ENCODE measurements around the gene LGR4.

LGR4 gene

DNA sequence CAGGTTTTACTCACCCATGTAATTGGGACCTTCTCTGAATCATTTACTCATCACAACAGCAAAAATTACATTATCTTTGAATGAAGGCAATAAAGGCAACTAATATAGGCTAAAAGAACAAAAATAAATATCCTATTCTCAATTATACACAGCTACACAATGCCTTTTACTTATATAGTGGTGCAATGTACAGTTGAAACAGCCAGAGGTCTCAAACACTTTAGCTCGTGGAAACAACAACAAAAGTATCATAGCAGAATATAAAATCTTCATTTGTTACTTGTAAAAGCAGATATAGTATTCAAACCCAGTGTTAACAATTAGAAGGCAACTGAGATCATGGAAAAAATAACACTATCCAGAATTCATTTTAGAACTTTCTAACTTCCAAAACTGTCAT lies 88.9 kb downstream of the LGR4 start:
- Histone ChIP-seq H3K4me1 (no peaks in the 10 kb centered on the region), H3K4me3 (ENCODE audit: low read depth, low read length) (no peak overlapping the region), H3K27me3 (no peaks in the 10 kb centered on the region), H3K36me3 (no peaks in the 10 kb centered on the region), H3K9me3 (no peaks in the 10 kb centered on the region)
- no peak for DNase-seq
- TF ChIP-seq, protein P1, sequence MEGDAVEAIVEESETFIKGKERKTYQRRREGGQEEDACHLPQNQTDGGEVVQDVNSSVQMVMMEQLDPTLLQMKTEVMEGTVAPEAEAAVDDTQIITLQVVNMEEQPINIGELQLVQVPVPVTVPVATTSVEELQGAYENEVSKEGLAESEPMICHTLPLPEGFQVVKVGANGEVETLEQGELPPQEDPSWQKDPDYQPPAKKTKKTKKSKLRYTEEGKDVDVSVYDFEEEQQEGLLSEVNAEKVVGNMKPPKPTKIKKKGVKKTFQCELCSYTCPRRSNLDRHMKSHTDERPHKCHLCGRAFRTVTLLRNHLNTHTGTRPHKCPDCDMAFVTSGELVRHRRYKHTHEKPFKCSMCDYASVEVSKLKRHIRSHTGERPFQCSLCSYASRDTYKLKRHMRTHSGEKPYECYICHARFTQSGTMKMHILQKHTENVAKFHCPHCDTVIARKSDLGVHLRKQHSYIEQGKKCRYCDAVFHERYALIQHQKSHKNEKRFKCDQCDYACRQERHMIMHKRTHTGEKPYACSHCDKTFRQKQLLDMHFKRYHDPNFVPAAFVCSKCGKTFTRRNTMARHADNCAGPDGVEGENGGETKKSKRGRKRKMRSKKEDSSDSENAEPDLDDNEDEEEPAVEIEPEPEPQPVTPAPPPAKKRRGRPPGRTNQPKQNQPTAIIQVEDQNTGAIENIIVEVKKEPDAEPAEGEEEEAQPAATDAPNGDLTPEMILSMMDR (IDR thresholded peaks at IDR 0.05; ENCODE audit: low read depth, low read length) = no peak

GRCh38 chr11:27381238-27381666 lies 91.3 kb downstream of the LGR4 start:
- Histone ChIP-seq H3K4me3 (ENCODE audit: low read depth, low read length) (no peak overlapping the region), H3K4me1 (no peaks in the 10 kb centered on the region), H3K27me3 (no peaks in the 10 kb centered on the region), H3K36me3 (no peaks in the 10 kb centered on the region), H3K9me3 (no peaks in the 10 kb centered on the region)
- TF ChIP-seq, protein P1 (IDR thresholded peaks at IDR 0.05; ENCODE audit: low read depth, low read length) = no peak
- DNase-seq = no peak

GRCh38 chr11:27380771-27381170 lies 91.8 kb downstream of the LGR4 start:
- TF ChIP-seq, protein P1 (IDR thresholded peaks at IDR 0.05; ENCODE audit: low read depth, low read length) = no peak
- DNase-seq = no peak
- Histone ChIP-seq H3K9me3 (no peaks in the 10 kb centered on the region), H3K27me3 (no peaks in the 10 kb centered on the region), H3K4me1 (no peaks in the 10 kb centered on the region), H3K36me3 (no peaks in the 10 kb centered on the region), H3K4me3 (ENCODE audit: low read depth, low read length) (no peak overlapping the region)

DNA sequence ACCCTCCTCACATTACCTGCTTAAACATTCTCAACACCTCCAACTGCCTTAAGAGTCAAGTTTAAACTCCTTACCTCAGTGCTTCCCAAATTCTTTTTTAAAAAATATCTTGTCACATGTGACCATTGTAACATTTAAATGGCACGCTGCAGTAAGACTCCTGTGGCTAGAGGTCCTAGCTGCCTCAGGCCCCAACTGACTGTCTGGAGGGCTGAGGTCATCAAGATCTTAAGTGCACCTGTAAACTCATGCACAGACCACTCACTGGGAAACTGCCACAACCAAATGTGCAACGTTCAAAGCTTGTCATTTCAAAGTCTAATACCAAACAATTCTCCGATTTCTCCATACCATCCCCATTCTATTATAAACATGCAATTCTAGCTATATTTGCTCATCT lies 93.1 kb downstream of the LGR4 start:
- DNase-seq = no peak
- no peaks in the 10 kb centered on the region for H3K27me3 ChIP-seq
- TF ChIP-seq, protein P1 (IDR thresholded peaks at IDR 0.05; ENCODE audit: low read depth, low read length) = no peak
- no peaks in the 10 kb centered on the region for H3K36me3 ChIP-seq
- no peaks in the 10 kb centered on the region for H3K4me1 ChIP-seq
- no peak overlapping the region for H3K4me3 ChIP-seq (ENCODE audit: low read depth, low read length)
- no peaks in the 10 kb centered on the region for H3K9me3 ChIP-seq

DNA sequence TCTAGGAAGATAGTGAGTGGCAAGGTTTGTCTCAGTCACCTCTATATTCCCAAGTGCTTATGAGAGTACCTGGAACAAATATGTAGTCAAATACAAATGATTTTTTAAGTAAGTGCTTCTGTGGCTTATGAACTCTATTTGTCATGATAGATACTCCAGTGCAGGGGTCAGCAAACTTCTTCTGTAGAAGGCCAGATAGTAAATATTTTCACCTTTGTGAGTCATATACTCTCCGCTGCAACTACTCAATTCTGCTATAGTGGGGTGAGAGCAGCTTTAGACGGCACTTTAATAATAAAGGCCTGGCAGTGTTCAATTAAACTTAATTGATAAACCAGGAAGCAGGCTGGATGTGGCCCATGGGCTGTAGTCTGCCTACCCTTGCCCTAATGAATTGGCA lies 97.2 kb downstream of the LGR4 start:
- no peaks in the 10 kb centered on the region for H3K9me3 ChIP-seq
- TF ChIP-seq, protein P1 (IDR thresholded peaks at IDR 0.05; ENCODE audit: low read depth, low read length) = no peak
- no peaks in the 10 kb centered on the region for H3K36me3 ChIP-seq
- no peaks in the 10 kb centered on the region for H3K27me3 ChIP-seq
- H3K4me3 ChIP-seq (ENCODE audit: low read depth, low read length) = no peak overlapping the region
- no peak for DNase-seq
- H3K4me1 ChIP-seq = no peaks in the 10 kb centered on the region

DNA sequence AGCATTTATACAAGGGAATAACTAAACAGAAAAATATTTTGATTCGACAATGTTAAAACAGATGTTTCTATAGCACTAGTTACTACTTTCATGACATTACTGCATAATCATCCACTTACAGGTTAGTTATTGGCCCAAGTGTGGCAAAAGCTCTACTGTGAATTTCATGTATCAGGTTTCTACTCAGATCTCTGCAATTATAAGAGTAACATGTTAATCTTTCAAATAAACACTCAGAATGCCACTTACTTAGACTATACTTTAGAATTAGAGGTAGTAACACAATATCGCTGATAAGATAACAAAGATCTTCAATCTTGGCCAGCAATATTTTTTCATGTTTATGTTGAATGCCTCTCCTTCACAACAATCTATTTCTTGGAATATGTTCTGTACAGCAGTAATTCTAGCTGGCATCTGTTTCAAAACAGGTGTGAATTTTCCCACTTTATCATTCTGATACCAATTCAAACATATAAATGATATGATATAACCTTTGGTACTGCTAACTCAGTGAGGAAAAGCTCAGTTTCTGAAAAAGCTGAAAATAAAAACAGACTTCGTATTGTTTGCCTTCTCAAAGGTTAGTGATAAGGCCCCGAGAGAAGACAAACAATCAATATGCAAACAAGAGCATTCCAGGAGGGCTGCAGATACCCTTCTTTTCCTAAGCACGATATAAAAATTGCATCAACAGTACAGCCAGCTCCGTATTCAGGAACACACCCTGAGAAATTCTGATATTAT lies 98.6 kb downstream of the LGR4 start:
- Histone ChIP-seq H3K36me3 (no peaks in the 10 kb centered on the region), H3K9me3 (no peaks in the 10 kb centered on the region), H3K4me3 (ENCODE audit: low read depth, low read length) (no peak overlapping the region), H3K27me3 (no peaks in the 10 kb centered on the region), H3K4me1 (no peaks in the 10 kb centered on the region)
- no peak for DNase-seq
- TF ChIP-seq, protein P1 (IDR thresholded peaks at IDR 0.05; ENCODE audit: low read depth, low read length) = no peak

All from BE2C (cell line).